HG02938 (cell line): ENCODE results near the gene ATOSA.
A peak's percentile ranks its signal among the peaks of the same experiment; 100 is the strongest.

Source experiments
- ATAC-seq: cut with Tn5 transposase; IDR thresholded peaks from one replicate; pipeline ENCODE4 v1.9.1; 2021; ENCODE audit warnings: mild to moderate bottlenecking, moderate library complexity; ENCODE audit not compliant: unreplicated experiment

Gene ATOSA

DNA sequence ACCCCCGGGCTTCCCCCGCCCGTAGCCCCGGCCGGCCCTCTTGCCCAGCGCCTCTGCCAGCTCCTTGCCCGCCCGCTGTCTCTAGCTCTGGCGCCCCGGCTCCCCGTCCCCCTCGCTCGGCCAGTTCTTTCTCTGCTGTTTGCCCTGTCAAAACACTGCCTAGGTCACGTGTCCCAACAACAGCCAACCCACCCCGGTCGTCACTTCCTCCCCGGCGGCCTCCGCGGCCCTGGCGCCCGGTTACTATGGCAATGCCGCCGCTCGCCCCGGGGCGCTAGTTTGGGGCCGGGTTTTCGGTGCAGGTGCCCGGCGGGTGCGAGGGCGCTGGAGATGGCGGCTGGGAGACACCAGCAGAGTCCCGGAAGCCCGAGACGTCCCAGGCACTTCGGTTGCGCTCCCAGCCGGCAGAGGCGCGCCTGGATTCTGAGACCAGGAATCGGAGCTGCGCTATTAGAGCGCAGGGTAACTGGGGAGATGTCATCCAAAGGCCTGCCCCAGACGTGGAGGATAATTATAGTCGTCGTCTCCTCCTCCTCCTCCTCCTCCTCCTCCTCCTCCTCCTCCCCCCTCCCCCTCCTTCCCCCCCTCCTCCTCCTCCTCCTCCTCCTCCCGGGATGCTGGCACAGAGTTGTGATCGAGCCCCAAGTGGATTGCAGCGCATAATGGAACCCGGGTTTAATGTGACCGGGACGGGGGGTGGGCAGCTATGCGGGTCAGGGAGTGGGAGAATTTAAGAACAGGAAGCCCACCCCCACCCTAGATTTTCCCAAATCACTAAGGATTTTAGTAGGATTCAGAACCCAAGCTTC, at the start of gene ATOSA:
TSS of gene ATOSA (minus strand) at position 157 of the 809 bp plus-strand sequence. CDS start 1,367 bp downstream, outside the sequence.
- ATAC-seq: peak; percentile 62

- ATAC-seq: no peak
Observed at GRCh38 chr15:52728899-52729298, 49.7 kb upstream of the ATOSA start.

GRCh38 chr15:52727815-52728214, 48.6 kb upstream of the ATOSA start:
- ATAC-seq: no peak

GRCh38 chr15:52726195-52726594, 47.0 kb upstream of the ATOSA start:
- no peak for ATAC-seq

DNA sequence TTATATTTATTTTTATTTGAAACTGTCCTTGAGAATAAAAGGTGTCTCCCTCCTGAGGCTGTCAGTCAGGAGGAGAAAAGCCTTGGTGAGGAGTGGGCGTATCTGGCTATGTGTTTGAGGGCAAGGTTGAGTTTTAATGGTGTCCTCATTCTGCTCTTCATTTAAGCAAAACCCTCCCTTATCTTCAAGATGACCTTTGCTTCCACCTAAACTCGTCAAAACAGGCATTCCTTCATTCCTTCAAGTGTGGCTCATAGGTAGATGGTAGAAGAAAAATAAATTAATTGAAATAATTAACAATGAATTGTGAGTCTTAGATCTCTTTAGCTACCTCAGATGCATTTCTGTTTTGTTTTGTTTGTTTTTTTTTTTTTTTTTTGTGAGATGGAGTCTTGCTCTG, 39.4 kb upstream of the ATOSA start:
- ATAC-seq: no peak

DNA sequence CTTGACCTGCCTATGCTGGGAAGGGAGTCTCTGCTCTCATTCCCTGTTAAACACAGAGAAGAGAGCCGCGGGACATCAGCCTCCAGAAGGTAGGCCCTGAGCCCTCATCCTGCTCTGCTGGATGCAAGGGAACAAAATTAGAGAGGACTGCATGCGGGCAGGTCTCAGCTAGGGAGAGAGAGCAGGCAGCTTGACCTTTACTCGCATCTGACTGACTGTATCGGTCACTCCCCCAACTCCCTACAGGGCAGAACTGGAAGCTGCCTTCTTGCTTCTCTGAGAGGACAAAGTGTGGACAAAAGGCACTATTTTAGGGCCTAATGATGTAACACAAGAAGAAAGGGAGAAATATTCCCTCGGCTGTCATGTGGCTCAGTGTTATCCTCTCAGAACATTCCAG, 38.7 kb upstream of the ATOSA start:
- no peak for ATAC-seq

GRCh38 chr15:52717481-52717880, 38.3 kb upstream of the ATOSA start:
- ATAC-seq: no peak

- no peak for ATAC-seq
Observed at GRCh38 chr15:52716536-52716935, 37.3 kb upstream of the ATOSA start.

DNA sequence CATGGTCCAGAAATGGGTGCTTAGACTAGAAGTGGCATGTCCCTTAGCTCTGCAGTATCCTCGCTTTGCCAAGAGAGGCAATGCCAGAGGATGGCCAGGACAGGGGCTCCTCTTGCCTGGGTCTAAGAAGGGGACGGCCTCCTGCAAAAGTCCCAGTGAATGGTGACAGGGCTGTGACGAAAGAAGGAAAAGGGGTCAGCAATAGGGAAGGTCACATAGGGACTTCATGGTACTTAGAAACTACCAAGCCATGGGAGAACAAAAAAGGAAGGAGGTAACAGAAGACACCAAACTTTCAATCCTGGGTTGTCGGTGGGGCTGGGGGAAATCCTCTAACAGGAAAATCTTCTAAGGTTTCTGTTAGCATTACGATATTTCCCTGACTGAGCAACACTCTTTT, 36.2 kb upstream of the ATOSA start:
- no peak for ATAC-seq

DNA sequence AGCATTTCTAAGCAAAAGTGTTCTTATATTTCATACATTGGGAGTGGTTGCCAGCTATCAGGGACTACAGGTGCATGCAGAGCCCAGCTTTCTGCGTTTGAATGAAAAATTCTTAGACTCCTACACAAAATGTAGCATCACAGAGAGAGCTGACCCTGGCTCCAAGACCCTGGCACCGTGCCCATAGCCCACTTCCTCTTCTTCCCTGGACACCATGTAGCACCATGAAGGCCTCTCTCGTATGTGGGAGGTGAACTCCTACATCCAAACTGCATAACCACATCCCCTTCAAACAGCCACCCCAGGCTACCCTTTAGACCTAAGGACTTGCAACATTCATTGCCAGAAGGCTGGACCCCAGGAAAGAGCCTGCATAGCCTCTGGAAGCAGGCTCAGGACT, 35.8 kb upstream of the ATOSA start:
- ATAC-seq: no peak

- no peak for ATAC-seq
Observed at GRCh38 chr15:52710708-52711389, 31.7 kb upstream of the ATOSA start.

- peak; percentile 43 for ATAC-seq
Observed at GRCh38 chr15:52710050-52710707, 31.0 kb upstream of the ATOSA start.

DNA sequence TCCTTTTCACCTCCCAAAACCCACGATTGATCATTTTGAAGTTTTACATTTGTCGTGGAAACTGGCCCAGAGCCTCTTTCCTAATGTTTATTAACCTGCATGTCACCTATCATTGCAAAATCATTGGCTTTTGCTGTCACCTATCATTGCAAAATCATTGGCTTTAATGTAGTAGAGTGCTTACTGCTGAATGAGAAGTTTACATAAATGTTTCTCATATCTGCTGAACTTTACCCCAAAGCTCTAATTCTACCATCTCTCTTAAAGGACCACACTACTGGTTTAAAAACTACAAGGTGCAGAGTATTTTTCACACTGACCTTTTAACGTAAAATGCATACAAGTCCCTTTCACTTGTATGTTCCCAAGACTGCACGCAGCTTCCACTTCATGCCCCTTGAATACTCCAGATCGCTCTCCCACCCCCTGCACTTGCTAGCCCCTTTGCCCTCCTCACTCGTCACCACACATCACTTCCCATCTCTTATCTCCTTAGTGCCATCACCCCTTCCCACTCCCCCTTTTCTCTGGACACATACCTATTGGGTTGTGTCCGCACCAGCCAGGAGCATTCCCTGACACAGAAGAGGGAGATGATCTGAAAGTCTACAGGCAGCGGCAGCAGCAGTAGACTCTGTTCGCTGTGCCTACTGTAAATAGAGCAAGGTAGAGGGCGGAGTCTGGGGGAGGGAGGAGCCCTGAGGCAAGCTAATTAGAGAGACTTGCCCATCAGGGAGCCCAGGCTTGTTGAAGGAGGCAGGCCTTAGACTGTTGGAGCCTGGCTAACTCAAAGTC, 30.2 kb upstream of the ATOSA start:
- ATAC-seq: peak; percentile 79

GRCh38 chr15:52706091-52706490, 26.9 kb upstream of the ATOSA start:
- ATAC-seq: no peak

- no peak for ATAC-seq
Observed at GRCh38 chr15:52702390-52702789, 23.2 kb upstream of the ATOSA start.

- no peak for ATAC-seq
Observed at GRCh38 chr15:52699457-52699856, 20.3 kb upstream of the ATOSA start.

DNA sequence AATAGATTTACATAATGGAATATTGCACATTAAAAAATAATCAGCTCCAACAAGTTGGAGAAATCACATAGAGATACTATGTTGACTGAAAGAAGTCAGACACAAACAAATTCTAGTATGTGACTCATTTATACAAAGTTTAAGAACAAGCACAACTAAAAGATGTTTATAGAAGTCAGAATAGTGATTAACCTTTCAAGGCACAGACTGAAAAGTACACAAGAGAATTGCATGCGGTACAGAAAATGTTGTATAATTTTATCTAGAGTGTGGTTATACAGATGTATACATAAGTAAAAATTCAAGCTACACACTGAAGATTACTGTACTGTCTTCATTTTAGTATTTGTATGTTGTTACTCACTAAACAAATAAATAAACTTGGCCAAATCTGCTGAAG, 19.3 kb upstream of the ATOSA start:
- ATAC-seq: no peak

DNA sequence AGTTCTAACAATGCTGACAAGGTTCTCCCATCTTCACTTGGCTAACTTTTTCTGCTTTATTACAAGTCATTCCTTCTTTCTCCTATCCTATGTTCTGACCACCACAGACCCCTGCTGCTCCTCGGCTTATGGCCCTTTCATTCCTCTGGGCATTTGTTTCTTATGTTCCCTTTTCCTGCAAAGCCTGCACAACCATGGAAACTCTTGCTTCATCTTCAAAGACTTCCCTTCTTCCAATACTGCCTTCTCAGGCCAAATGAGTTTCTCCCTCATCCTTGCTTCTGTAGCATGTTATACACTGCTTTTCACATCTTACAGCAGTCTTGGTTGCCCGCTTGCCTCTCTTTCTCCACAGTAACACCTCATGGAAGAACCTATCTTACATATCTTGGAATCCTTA, 17.9 kb upstream of the ATOSA start:
- ATAC-seq: no peak

DNA sequence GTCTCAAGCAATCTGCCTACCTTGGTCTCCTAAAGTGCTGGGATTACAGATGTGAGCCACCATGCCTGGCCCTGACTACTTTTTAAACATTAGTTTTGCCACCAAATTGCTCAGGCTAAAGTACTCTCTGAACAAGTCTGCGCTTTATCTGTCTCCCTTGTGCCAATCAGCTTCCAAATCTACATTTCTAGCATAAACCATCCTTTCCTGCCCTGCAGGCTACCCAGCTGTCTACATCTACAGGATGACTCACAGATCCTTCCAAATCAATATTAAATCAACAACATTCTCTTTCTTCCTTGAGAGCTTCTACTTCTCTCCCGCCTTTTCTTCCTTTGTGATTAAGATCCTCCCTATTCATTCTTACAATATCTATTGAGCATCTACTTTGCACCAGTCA, 16.0 kb upstream of the ATOSA start:
- no peak for ATAC-seq

- ATAC-seq: no peak
Observed at GRCh38 chr15:52689562-52689961, 10.4 kb upstream of the ATOSA start.

DNA sequence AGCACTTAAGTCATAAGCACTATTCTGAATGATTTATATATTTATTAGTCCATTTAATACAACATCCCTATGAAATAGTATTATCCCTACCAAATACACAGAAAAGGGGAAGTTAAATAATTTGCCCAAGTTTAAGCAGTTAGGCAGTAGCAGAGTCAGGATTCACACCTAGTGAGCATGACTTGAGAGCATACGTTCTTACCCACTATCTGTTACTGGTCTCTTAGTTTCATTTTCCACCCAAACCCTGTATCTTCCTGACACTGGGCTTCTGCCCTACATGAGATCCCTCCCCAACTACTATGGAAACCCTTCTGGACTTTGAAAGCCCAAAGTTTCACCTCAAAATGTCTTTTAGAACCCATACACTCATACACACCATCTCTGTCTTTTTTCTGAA, 4.4 kb upstream of the ATOSA start:
- ATAC-seq: peak; percentile 46
